Measurements from ENCODE around the gene PLCD3. TPM values are rescaled to one million over a fixed set of nuclear protein-coding genes. Genes with fewer than 3 reads are reported as not detected.

PLCD3 gene
- total and polyA plus RNA-seq, 2 of the 13 experiments (the other 11 are each of a cell fraction or from before 2014, with no cell fraction given): 11.3 to 39.1 TPM

DNA sequence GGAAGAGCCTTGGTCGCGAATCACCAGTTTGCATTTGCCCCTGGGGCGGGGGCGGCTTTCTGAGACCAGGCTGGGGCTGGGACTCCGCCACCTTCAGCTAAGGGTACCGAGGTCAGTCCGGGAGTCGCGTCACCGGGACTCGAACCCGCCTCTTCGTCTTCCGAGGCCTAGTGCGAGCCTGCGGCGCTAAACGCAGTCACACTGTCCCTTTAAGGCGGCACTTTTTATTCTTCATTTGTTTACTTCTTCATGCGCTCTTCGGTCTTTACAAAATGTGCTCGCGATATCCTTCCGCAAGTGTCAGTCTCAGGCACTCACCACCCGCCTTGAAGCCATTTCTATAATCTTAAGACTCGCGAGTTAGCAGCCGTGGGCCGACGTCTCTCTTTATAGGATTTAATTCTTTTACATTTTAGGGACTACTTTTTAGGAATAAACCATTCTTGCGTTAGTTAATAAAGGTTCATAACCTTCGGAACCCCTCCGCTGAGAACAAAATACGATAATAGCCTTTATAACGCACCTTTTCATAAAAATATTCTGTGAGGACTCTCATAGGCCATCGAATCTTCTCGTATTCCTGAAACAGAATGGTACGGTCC lies 15.4 kb upstream of the PLCD3 start:
- H3K4me3 ChIP-seq (replicated peaks in 1 of 3; ENCODE audit: insufficient read depth in 1 of 3, low read depth in 2 of 3, low read length in 3 of 3): peak overlapping the region; percentile 81 to 88 (median 85)
- DNase-seq (ENCODE audit: low spot score) (peak; percentile 93), FAIRE-seq (no peak), ATAC-seq (peak; percentile 33)
- intact Hi-C loops (cut with micrococcal nuclease; ENCODE audit: unreplicated experiment): loop anchor here (1.0 kb wide), 2 partner anchors 12 to 14 kb away; partner anchors contain the start of genes ACBD4 and HEXIM2
- ChIA-PET POLR2A (interaction anchor here (0.6 to 19.8 kb wide), 34 partner anchors 9 to 283 kb away, joined by 3 to 2487 read pairs (median 8); partner anchors contain the start of genes ACBD4, C1QL1, DCAKD and EFTUD2), CTCF (ENCODE audit: low intra/inter-chr PET ratio, low total read pairs) (interaction anchor here (2.2 to 8.5 kb wide), 3 partner anchors 12 to 49 kb away, joined by 10 to 130 read pairs (median 60); partner anchors contain the start of gene ACBD4)
- H2AFZ ChIP-seq (ENCODE audit: low read length): peak overlapping the region; percentile 7
- H3K9ac ChIP-seq (ENCODE audit: insufficient read depth, low read depth, low read length): peak overlapping the region; percentile 94
- BruUV-seq (replicated peaks): TSS peak; percentile 80
- no peaks in the 10 kb centered on the region; a peak in 2 of 5 replicates for H3K27me3 ChIP-seq (ENCODE audit: control insufficient read depth in 1 of 2, insufficient read depth in 2 of 2, low read length in 2 of 2)
- H4K20me1 ChIP-seq (ENCODE audit: insufficient read depth, low read length): peaks cover 35% of the 10 kb centered on the region
- peak overlapping the region; percentile 97 for H3K27ac ChIP-seq (ENCODE audit: extremely low read length, insufficient read depth, low read length)
- H3K79me2 ChIP-seq (ENCODE audit: insufficient read depth, low read length): peaks cover 36% of the 10 kb centered on the region
- peaks cover 24% of the 10 kb centered on the region for H3K4me1 ChIP-seq (ENCODE audit: insufficient read depth, low read length)
- H3K4me2 ChIP-seq (ENCODE audit: low read depth, low read length): peak overlapping the region; percentile 96
- no peaks in the 10 kb centered on the region for H3K9me3 ChIP-seq (ENCODE audit: low read length)
- no peaks in the 10 kb centered on the region; a peak in 1 of 5 replicates for H3K36me3 ChIP-seq (replicated peaks in 1 of 2; ENCODE audit: control insufficient read depth in 1 of 2, insufficient read depth in 2 of 2, low read length in 2 of 2)
- WGBS (ENCODE audit: low lambda C conversion rate): 2% methylated on average over 38 of the region's 38 CpGs
- in situ Hi-C loops (cut with HindIII; ENCODE audit: extremely low pct_ligation_motif_present, low pct_unique_long_range_greater_than_20kb): loop anchor here (5.0 kb wide), 2 partner anchors 50 to 100 kb away; no protein-coding TSS in a partner anchor
- TF ChIP-seq ZNF24 (IDR thresholded peaks at IDR 0.05): peak; percentile 84
- TF ChIP-seq POLR2G (IDR thresholded peaks at IDR 0.05; ENCODE audit: low read depth, low read length): peak; percentile 13; the same call in 1 of the 2 replicates
- TF ChIP-seq CBFB (CRISPR knock-in tag; IDR thresholded peaks at IDR 0.05): no peak
- no peak; the same call in 1 of the 2 replicates for TF ChIP-seq SMC3 (IDR thresholded peaks at IDR 0.05; ENCODE audit: low read length)
- TF ChIP-seq ADNP (CRISPR knock-in tag; IDR thresholded peaks at IDR 0.05): peak; percentile 83
- TF ChIP-seq AGO2 (optimal IDR thresholded peaks at IDR 0.05; ENCODE audit: low read depth, low read length): peak; percentile 4
- TF ChIP-seq, protein P1, sequence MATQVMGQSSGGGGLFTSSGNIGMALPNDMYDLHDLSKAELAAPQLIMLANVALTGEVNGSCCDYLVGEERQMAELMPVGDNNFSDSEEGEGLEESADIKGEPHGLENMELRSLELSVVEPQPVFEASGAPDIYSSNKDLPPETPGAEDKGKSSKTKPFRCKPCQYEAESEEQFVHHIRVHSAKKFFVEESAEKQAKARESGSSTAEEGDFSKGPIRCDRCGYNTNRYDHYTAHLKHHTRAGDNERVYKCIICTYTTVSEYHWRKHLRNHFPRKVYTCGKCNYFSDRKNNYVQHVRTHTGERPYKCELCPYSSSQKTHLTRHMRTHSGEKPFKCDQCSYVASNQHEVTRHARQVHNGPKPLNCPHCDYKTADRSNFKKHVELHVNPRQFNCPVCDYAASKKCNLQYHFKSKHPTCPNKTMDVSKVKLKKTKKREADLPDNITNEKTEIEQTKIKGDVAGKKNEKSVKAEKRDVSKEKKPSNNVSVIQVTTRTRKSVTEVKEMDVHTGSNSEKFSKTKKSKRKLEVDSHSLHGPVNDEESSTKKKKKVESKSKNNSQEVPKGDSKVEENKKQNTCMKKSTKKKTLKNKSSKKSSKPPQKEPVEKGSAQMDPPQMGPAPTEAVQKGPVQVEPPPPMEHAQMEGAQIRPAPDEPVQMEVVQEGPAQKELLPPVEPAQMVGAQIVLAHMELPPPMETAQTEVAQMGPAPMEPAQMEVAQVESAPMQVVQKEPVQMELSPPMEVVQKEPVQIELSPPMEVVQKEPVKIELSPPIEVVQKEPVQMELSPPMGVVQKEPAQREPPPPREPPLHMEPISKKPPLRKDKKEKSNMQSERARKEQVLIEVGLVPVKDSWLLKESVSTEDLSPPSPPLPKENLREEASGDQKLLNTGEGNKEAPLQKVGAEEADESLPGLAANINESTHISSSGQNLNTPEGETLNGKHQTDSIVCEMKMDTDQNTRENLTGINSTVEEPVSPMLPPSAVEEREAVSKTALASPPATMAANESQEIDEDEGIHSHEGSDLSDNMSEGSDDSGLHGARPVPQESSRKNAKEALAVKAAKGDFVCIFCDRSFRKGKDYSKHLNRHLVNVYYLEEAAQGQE (IDR thresholded peaks at IDR 0.05; ENCODE audit: borderline replicate concordance in 1 of 2, low read depth in 1 of 2, low read length in 2 of 2): peak in 1 of 2 experiments; percentile 52; a peak in 1 of 4 replicates
- peak; percentile 87 for TF ChIP-seq RBM22 (optimal IDR thresholded peaks at IDR 0.05; ENCODE audit: low read length)
- TF ChIP-seq, protein P2, sequence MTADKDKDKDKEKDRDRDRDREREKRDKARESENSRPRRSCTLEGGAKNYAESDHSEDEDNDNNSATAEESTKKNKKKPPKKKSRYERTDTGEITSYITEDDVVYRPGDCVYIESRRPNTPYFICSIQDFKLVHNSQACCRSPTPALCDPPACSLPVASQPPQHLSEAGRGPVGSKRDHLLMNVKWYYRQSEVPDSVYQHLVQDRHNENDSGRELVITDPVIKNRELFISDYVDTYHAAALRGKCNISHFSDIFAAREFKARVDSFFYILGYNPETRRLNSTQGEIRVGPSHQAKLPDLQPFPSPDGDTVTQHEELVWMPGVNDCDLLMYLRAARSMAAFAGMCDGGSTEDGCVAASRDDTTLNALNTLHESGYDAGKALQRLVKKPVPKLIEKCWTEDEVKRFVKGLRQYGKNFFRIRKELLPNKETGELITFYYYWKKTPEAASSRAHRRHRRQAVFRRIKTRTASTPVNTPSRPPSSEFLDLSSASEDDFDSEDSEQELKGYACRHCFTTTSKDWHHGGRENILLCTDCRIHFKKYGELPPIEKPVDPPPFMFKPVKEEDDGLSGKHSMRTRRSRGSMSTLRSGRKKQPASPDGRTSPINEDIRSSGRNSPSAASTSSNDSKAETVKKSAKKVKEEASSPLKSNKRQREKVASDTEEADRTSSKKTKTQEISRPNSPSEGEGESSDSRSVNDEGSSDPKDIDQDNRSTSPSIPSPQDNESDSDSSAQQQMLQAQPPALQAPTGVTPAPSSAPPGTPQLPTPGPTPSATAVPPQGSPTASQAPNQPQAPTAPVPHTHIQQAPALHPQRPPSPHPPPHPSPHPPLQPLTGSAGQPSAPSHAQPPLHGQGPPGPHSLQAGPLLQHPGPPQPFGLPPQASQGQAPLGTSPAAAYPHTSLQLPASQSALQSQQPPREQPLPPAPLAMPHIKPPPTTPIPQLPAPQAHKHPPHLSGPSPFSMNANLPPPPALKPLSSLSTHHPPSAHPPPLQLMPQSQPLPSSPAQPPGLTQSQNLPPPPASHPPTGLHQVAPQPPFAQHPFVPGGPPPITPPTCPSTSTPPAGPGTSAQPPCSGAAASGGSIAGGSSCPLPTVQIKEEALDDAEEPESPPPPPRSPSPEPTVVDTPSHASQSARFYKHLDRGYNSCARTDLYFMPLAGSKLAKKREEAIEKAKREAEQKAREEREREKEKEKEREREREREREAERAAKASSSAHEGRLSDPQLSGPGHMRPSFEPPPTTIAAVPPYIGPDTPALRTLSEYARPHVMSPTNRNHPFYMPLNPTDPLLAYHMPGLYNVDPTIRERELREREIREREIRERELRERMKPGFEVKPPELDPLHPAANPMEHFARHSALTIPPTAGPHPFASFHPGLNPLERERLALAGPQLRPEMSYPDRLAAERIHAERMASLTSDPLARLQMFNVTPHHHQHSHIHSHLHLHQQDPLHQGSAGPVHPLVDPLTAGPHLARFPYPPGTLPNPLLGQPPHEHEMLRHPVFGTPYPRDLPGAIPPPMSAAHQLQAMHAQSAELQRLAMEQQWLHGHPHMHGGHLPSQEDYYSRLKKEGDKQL (CRISPR knock-in tag; IDR thresholded peaks at IDR 0.05; ENCODE audit: low read depth): no peak
- TF ChIP-seq ZFY (CRISPR knock-in tag; IDR thresholded peaks at IDR 0.05): peak; percentile 92
- TF ChIP-seq PCBP2 (optimal IDR thresholded peaks at IDR 0.05; ENCODE audit: low read depth, low read length, poor library complexity, severe bottlenecking): no peak
- TF ChIP-seq, protein P3, sequence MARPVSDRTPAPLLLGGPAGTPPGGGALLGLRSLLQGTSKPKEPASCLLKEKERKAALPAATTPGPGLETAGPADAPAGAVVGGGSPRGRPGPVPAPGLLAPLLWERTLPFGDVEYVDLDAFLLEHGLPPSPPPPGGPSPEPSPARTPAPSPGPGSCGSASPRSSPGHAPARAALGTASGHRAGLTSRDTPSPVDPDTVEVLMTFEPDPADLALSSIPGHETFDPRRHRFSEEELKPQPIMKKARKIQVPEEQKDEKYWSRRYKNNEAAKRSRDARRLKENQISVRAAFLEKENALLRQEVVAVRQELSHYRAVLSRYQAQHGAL (CRISPR knock-in tag; IDR thresholded peaks at IDR 0.05; ENCODE audit: not compliant biosample characterization): no peak
- TF ChIP-seq ZFYVE20 (CRISPR knock-in tag; IDR thresholded peaks at IDR 0.05; ENCODE audit: borderline replicate concordance, low read depth): 0 out of 2 replicates have a peak, but pooled peaks have one; percentile 30
